Effector memory CD4-positive, alpha-beta T cell (primary cell): Measurements from ENCODE around the gene CCNT1.
"Not testable (repeated sequence)": the region's sequence is repeated elsewhere in the genome, so short reads cannot be mapped to it uniquely, and the experiment has no call there.

Experiments
- DNase-seq, 3 donors: peaks; one replicate each; pipeline ENCODE4 v3.0.0-alpha.2; 2020
- H3K27ac ChIP-seq: 2 replicates; pipeline ENCODE4 v1.7.0; 2013; ENCODE audit warnings: mild to moderate bottlenecking, low read length, moderate library complexity; ENCODE audit not compliant: insufficient read depth, poor library complexity, severe bottlenecking
- H3K27me3 ChIP-seq: replicated peaks from 2 replicates; pipeline ENCODE4 v1.7.0; 2013; ENCODE audit warnings: mild to moderate bottlenecking, low read length; ENCODE audit not compliant: insufficient read depth, control insufficient read depth, poor library complexity, severe bottlenecking
- H3K36me3 ChIP-seq: 2 replicates; pipeline ENCODE4 v1.7.0; 2013; ENCODE audit warnings: mild to moderate bottlenecking, low read length, moderate library complexity; ENCODE audit not compliant: control insufficient read depth, insufficient read depth
- H3K4me1 ChIP-seq: 2 replicates; pipeline ENCODE4 v1.7.0; 2013; ENCODE audit warnings: low read length, mild to moderate bottlenecking; ENCODE audit not compliant: control insufficient read depth, insufficient read depth, poor library complexity, severe bottlenecking
- H3K4me3 ChIP-seq: 2 replicates; pipeline ENCODE4 v1.7.0; 2013; ENCODE audit warnings: low read length, low read depth, mild to moderate bottlenecking; ENCODE audit not compliant: insufficient read depth, poor library complexity, severe bottlenecking
- H3K9me3 ChIP-seq: 2 replicates; pipeline ENCODE4 v1.7.0; 2013; ENCODE audit warnings: mild to moderate bottlenecking, low read length, moderate library complexity; ENCODE audit not compliant: control insufficient read depth

CCNT1 gene

DNA sequence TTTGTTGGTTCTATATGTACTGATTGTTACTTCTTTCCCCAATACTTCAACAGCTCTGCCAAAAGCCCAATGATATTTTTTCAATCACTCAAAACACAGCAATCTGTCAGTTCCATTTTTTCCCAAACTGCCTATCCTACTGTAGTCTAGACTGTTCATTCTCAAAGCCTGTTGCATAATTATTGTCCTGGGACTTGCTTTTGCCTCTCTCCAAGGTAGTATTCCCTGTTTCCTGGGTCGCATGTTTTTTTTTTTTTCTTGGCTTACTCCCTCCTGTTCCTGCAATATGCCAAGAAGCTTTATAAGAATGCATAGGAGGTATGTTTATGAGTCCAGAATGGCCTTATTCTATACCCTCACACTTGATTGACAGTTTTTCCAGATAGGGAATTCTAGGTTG lies 19.9 kb upstream of the CCNT1 start:
- no peaks in the 10 kb centered on the region for H3K9me3 ChIP-seq
- H3K36me3 ChIP-seq: no peaks in the 10 kb centered on the region
- no peaks in the 10 kb centered on the region for H3K27me3 ChIP-seq
- no peak overlapping the region for H3K4me3 ChIP-seq
- no peak overlapping the region for H3K27ac ChIP-seq
- DNase-seq: no peak
- no peaks in the 10 kb centered on the region for H3K4me1 ChIP-seq

DNA sequence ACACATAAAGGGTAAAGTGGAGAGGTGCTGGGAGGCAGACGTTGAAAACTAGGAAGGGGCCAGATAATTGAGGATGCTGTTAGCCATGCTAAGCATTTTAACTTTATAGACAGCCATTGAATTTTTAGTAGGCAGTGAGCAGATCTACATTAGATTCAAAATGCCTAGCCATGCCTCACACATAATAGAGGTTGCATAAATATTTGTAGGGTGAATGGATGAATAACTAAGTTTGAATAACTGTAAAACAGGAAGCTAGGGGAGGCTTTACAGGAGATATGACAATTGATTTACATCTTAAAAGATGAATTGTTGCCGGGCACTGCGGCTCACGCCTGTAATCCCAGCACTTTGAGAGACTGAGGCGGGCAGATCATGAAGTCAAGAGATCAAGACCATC lies 12.3 kb upstream of the CCNT1 start:
- Histone ChIP-seq H3K9me3 (no peaks in the 10 kb centered on the region), H3K36me3 (no peaks in the 10 kb centered on the region), H3K27me3 (no peaks in the 10 kb centered on the region), H3K27ac (no peak overlapping the region), H3K4me1 (no peaks in the 10 kb centered on the region), H3K4me3 (no peak overlapping the region)
- DNase-seq: no peak

DNA sequence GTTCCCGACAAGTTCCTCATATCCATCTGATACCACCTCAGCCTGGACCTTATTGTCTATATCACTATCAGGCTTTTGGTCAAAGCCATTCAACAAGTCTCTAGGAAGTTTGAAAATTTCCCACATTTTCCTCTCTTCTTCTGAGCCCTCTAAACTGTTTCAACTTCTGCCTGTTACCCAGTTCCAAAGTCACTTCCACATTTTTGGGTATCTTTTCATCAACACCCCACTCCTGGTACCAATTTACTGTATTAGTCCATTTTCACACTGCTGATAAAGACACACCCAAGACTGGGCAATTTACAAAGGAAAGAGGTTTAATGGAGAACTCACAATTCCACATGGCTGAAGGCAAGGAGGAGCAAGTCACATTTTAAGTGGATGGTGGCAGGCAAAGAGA lies 4.2 kb upstream of the CCNT1 start:
- H3K4me1 ChIP-seq, DNase-seq, H3K4me3 ChIP-seq, H3K36me3 ChIP-seq, H3K9me3 ChIP-seq, H3K27me3 ChIP-seq, H3K27ac ChIP-seq: not testable (repeated sequence)

DNA sequence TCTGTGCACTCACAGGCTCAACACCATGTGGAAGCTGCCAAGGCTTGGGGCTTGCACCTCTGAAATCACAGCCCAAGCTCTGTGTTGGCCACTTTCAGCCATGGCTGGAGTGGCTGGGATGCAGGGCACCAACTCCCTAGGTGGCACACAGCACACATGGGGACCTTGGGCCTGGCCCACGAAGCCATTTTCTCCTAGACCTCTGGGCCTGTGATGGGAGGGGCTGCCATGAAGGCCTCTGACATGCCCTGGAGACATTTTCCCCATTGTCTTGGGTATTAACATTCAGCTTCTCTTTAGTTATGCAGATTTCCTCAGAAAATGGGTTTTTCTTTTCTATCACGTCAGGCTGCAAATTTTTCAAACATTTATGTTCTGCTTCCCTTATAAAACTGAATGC lies 3.7 kb upstream of the CCNT1 start:
- H3K27me3 ChIP-seq, H3K4me1 ChIP-seq: not testable (repeated sequence)

DNA sequence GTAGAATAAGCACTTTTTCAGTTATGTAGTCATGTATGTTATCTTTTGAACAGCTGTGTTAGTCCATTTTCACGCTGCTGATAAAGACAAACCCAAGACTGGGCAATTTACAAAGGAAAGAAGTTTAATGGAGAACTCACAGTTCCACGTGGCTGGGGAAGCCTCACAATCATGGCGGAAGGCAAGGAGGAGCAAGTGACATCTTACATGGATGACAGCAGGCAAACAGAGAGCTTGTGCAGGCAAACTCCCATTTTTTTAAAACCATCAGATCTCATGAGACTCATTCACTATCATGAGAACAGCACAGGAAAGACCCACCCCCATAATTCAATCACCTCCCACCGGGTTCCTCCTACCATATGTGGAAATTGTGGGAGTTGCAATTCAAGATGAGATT lies 2.5 kb upstream of the CCNT1 start:
- H3K36me3 ChIP-seq, H3K4me3 ChIP-seq, H3K9me3 ChIP-seq, H3K27me3 ChIP-seq, DNase-seq, H3K27ac ChIP-seq: not testable (repeated sequence)
- peaks cover 14% of the 10 kb centered on the region for H3K4me1 ChIP-seq

More for the DNA sequence above, 3.7 kb upstream of the CCNT1 start:
- not testable (repeated sequence) for DNase-seq, H3K4me3 ChIP-seq, H3K27ac ChIP-seq, H3K9me3 ChIP-seq, H3K36me3 ChIP-seq

DNA sequence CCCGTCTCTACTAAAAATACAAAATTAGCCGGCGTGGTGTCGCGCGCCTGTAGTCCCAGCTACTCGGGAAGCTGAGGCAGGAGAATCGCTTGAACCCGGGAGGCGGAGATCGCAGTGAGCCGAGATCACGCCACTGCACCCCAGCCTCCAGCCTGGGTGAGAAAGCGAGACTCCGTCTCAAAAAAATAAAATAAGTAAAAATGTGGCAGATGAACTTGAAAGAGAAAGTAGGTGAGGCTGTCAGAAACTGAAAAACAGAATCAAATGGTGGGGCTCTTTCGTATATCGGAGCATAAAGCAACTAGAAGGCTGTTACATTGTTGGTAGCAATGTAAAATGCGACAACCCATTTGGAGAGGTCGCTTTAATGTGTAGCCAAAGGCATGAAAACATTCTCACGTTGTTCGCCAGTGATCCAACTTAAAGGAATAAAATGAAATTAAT lies 767 bp upstream of the CCNT1 start:
- Histone ChIP-seq H3K4me3 (peak overlapping the region; percentile 41), H3K4me1 (peaks cover 14% of the 10 kb centered on the region), H3K27me3 (no peaks in the 10 kb centered on the region), H3K9me3 (no peaks in the 10 kb centered on the region), H3K27ac (peak overlapping the region; percentile 63), H3K36me3 (peaks cover 11% of the 10 kb centered on the region)
- no peak for DNase-seq

DNA sequence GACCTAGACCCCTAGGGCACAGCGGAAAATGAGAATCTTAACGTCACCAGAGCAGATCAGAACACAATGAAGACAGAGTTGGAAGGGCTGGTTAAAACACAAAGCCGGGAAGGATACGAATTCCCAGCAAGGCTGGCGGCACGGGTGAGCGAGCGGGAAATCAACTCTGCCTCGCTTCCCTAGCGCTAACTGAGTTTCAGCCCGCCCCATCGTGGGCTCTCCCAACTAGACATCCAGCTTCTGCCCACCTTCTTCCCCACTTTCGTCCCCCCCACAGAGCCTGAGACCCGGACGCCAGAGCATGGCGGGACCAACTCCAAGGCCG lies 377 bp downstream of the CCNT1 start:
- Histone ChIP-seq H3K27ac (peak overlapping the region; percentile 93), H3K36me3 (peaks cover 16% of the 10 kb centered on the region), H3K9me3 (no peaks in the 10 kb centered on the region), H3K4me1 (peaks cover 14% of the 10 kb centered on the region), H3K4me3 (peak overlapping the region; percentile 61), H3K27me3 (no peaks in the 10 kb centered on the region)
- DNase-seq: no peak

DNA sequence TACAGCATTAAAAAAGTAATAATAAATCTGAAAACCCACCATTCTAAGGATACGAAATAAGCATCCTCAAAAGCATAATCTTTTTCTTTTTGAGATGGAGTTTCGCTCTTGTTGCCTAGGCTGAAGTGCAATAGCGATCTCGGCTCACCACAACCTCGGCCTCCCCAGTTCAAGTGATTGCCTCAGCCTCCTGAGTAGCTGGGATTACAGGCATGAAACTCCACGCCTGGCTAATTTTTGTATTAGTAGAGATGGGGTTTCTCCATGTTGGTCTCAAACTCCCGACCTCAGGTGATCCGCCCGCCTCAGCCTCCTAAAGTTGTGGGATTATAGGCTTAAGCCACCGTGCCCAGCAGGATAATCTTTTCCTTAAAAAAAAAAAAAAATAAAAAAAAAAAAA lies 4.3 kb downstream of the CCNT1 start:
- peaks cover 36% of the 10 kb centered on the region for H3K36me3 ChIP-seq
- H3K4me1 ChIP-seq: peaks cover 20% of the 10 kb centered on the region
- no peak for DNase-seq
- H3K27me3 ChIP-seq: no peaks in the 10 kb centered on the region
- no peak overlapping the region for H3K27ac ChIP-seq
- no peak overlapping the region for H3K4me3 ChIP-seq
- H3K9me3 ChIP-seq: no peaks in the 10 kb centered on the region

DNA sequence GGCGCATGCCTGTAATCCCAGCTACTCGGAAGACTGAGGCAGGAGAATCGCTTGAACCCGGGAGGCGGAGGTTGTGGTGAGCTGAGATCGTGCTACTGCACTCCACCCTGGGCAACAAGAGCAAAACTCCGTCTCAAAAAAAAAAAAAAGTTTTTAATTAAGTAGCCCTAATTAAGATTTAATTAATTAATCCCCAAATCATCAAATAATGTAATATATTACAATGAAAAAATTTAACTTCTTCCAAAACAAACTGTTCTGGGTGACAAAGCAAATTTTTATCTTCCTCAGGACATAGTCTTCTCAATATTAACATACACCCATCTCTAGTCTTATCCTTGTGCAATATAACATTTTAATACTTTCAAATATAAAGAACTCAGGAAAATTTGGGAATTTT lies 17.7 kb downstream of the CCNT1 start:
- DNase-seq, H3K4me1 ChIP-seq, H3K27ac ChIP-seq, H3K4me3 ChIP-seq, H3K27me3 ChIP-seq, H3K9me3 ChIP-seq: not testable (repeated sequence)
- peaks cover 51% of the 10 kb centered on the region for H3K36me3 ChIP-seq

DNA sequence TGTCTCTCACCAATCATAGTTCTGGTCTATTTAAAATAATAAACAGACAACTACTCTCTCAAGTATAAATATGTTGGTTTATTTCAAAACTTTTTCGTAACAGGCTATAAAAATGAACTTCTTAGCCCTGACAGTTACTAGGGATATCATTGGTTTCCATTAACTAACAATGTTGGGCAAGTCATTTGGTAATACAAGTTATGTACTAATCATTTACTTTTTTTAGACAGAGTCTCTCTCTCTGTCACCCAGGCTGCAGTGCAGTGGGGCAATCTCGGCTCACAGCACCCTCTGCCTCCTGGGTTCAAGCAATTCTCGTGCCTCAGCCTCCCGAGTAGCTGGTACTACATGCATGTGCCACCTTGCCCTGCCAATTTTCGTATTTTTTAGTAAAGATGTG lies 19.9 kb downstream of the CCNT1 start:
- no peaks in the 10 kb centered on the region for H3K4me1 ChIP-seq
- H3K36me3 ChIP-seq: peaks cover 60% of the 10 kb centered on the region
- DNase-seq: no peak
- H3K4me3 ChIP-seq: no peak overlapping the region
- H3K27me3 ChIP-seq: no peaks in the 10 kb centered on the region
- no peak overlapping the region for H3K27ac ChIP-seq
- no peaks in the 10 kb centered on the region for H3K9me3 ChIP-seq

DNA sequence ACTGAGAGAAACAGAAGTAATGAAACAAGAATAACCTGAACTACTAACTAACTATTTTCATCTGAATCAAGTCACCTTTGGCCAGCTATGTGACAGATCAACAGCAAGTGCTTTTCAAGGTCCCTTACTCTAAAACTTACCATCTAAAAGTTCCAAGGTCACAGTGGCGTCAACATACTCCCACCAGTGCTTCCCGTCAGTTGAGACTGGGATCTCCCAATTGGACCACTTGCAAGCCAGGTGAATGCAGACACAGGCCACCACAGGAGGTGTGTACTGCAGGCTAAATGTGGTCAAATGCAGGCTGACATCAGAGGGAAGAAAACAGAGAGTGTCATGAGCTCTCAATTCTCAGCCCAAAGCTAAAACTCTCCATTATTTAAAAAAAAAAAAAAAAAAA lies 20.6 kb downstream of the CCNT1 start:
- H3K27ac ChIP-seq: no peak overlapping the region

More for the DNA sequence above, 20.6 kb downstream of the CCNT1 start:
- H3K9me3 ChIP-seq: no peaks in the 10 kb centered on the region
- no peak for DNase-seq
- no peaks in the 10 kb centered on the region for H3K27me3 ChIP-seq
- no peaks in the 10 kb centered on the region for H3K4me1 ChIP-seq
- H3K36me3 ChIP-seq: peaks cover 60% of the 10 kb centered on the region
- no peak overlapping the region for H3K4me3 ChIP-seq
